Astrocyte of the spinal cord (primary cell): Measurements from ENCODE around the gene ZNG1C.
"Not testable (repeated sequence)": the region's sequence is repeated elsewhere in the genome, so short reads cannot be mapped to it uniquely, and the experiment has no call there.

Experiments used
- DNase-seq: peaks from one replicate; pipeline ENCODE4 v3.0.0; 2011; ENCODE audit warnings: low read depth, low spot score
- H3K4me3 ChIP-seq: 2 replicates; pipeline ENCODE4 v1.5.1; 2011; ENCODE audit warnings: low read depth, mild to moderate bottlenecking, low read length, moderate library complexity
- in situ Hi-C: cut with HindIII; loops from 2 replicates; pipeline ENCODE4 v1.10.0; 2017; ENCODE audit warnings: low sequenced_read_pairs

Gene ZNG1C

DNA sequence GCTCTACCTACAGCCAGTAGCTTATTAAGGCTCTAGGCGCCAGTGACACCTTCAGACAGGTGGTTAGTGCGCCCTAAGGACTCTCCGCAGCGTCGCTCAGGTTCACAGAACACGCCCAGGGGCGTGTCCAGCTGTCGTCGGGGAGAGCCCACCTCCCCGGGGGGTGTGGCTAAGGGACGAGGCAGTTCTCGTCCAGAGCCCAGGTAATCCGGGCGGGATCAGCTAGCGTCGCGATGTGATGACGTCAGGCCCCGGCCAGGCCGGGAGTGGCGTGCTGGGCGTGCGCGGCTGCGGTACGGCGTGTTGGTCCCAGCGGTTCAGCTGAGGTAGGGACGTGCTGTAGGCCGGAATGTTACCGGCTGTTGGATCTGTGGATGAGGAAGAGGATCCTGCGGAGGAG lies at the start of gene ZNG1C:
Gene ZNG1C, plus strand, starts transcription at position 301 of the 400 bp plus-strand sequence. Its CDS starts 49 bp downstream, at position 350.
- DNase-seq, in situ Hi-C loops, H3K4me3 ChIP-seq: not testable (repeated sequence)

DNA sequence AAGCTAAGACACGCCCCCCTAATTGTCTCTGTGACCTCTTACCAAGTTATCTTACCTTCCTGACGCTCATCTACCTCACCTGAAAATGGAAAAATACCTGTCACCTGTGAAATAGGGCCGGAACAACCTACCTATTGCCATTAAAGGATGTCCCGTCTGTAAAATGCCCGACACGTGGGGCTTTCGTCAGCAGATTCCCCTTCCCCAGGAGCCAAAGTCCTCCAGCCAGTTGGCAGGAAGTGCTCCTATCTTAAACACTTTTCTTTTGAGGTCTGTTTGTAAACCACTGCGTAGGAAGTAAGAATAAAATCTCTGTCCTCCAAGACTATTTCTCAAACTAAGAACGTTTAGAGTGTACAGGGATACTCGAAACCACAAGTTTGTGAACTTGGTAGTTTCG lies 654 bp downstream of the ZNG1C start:
- in situ Hi-C loops, H3K4me3 ChIP-seq, DNase-seq: not testable (repeated sequence)

DNA sequence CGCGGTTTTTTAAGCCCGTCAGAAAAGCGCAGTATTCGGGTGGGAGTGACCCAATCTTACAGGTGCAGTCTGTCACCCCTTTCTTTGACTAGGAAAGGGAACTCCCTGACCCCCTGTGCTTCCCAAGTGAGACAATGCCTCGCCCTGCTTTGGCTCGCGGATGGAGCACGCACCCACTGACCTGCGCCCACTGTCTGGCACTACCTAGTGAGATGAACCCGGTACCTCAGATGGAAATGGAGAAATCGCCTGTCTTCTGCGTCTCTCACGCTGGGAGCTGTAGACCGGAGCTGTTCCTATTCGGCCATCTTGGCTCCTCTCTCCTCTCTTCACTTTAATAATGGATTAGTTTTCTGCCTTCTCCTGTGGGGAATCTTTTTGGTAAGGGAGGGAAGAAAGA lies 39.3 kb downstream of the ZNG1C start:
- H3K4me3 ChIP-seq, DNase-seq, in situ Hi-C loops: not testable (repeated sequence)

DNA sequence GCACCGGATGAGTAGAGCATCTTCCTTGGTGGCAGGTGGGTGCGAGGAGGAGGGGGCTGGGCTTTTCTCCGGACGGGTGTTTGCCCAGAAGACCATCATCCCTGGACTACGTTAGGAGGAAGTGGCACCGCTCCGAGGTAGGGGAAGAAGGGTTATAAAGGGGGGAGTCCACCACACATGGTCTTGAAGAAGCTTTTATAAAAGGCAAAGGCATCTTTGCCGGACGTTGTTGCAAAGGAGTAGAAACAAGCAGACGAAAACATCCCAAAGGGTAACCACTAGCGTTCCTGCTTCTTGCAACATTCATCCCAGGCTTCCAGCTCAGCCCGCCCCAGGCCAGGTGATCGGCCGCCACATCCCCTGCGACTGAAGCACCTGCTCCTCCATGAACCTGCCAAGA lies 60.8 kb downstream of the ZNG1C start, which contains the start of gene FOXD4L3:
Gene FOXD4L3, plus strand, starts transcription at position 301 of the 400 bp plus-strand sequence. Its CDS starts 85 bp downstream, at position 386.
- in situ Hi-C loops, DNase-seq, H3K4me3 ChIP-seq: not testable (repeated sequence)

DNA sequence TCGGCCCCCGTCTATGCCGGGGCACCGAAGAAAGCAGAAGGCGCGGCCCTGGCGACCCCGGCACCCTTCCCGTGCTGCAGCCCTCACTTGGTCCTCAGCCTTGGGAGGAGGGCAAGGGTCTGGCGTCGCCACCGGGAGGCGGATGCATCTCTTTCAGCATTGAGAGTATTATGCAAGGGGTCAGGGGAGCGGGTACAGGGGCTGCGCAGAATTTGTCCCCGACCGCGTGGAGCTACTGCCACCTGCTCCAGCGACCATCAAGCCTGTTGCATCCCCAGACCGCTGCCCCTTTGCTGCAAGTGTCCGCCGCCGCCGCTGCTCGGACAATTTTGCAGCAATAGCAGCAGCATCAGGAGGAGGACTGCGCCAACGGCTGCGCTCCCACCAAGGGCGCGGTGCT lies 62.0 kb downstream of the ZNG1C start:
- H3K4me3 ChIP-seq, in situ Hi-C loops, DNase-seq: not testable (repeated sequence)

DNA sequence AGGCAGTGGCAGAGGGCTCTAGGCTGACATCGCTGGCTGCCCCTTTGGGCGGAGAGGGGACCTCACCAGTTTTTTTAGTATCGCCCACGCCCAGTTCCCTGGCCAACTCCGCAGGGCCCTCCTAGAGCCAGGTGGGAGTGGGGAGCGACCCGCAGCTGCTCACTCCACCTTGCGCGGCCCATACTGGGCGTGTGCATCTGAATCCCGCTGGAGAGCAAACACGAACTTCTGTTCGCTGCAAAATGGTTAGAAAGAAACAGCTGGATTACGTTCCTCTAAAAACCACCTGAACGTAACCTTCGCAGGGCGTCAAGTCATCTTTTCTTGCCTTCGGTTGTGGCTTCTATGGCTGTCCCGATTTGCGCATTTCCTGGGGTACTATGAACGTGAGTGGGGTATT lies 62.4 kb downstream of the ZNG1C start:
- H3K4me3 ChIP-seq, DNase-seq, in situ Hi-C loops: not testable (repeated sequence)

DNA sequence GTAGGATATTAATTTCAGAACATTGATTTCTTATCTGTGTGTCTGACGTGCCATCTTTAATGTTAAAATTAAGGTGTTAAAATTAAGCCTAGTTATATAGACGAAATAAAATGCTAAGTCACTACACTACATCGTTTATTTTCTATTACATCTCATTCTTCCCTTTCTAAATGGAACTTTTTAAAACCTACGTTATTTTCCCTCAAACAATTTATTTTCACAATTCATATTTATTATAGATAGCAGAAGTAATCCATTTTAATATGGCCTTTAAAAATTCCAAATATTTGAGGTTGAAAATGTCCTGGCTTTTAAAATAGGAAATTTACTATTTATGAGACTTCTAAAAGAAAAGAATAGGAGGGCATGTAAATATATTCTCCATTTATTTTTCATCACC lies 63.0 kb downstream of the ZNG1C start:
- in situ Hi-C loops, H3K4me3 ChIP-seq, DNase-seq: not testable (repeated sequence)

DNA sequence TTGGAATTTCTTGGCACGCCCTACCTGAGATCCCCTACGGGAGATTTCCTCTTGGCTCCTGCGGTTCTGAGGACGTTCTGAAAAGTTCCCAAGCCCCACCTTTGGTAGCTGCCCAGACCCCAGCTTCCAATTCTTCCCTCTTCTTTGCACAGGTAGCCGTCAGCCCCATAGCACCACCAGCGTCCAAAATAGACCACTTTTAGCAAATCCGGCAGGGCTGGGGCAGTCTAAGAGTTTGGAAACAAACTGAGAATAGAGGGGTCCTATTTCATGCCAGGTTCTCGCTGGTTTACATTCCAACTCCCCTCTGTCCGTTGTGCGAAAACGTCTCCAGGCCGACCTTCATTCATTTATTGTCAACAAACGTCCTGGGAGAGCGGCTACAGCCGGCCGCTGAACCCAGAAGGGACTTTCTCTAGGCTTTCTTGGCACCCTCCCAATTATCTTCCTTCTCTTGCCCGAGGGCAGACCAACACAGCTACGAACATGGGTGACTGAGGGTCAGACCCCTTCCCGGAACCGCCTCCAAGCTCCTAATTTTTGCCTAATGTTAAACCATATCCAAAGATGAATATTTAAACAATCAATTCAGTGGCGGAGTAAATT lies 64.0 kb downstream of the ZNG1C start:
- in situ Hi-C loops, H3K4me3 ChIP-seq, DNase-seq: not testable (repeated sequence)

DNA sequence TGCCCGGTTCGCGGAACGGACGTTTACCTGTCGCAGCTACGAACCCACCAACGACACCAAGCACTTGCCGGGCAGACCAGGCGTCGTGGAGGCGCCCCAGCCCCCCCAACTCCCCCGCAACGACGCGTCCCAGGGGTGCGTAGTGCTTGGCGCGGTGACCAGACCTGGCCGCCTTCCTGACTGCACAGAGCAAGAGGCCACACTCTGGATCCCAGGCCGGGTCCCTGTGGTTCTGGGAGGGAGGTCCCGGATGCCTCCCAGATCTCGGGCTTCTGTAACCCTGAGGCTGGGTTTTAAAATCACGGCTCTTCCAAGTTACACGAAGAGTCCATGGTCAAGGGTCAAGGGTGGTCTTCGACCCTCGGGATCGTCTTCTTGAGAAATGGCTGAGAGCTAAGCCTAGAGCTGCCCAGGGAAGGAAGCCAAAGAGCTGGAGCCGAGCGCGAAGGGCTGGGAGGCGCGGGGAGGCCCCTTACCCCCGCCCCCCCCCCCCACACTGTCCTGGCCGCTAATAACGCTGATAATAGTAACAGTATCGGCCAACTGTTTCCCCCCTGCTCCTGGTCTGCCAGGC lies 64.7 kb downstream of the ZNG1C start:
- DNase-seq, in situ Hi-C loops, H3K4me3 ChIP-seq: not testable (repeated sequence)

DNA sequence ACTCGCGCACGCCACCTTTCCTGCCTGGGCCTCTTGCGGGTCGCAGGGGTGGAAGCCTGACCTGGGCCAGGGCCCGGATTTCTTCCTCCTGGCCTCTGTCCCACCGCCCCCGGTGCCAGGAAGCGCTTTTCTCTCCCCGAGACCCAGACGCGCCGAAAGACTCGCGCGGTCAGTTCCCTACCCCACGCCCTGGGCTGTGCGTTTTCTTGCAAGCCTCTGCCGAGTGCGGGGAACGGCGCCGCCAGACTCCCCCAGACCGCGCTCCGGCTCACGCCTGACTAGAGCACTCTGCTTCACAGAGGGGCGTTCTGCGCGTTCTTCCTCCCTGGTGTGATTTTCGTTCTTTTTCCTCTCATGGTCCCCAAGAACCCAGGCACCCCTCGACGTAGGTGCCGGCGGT lies 65.3 kb downstream of the ZNG1C start:
- H3K4me3 ChIP-seq, in situ Hi-C loops: not testable (repeated sequence)

DNA sequence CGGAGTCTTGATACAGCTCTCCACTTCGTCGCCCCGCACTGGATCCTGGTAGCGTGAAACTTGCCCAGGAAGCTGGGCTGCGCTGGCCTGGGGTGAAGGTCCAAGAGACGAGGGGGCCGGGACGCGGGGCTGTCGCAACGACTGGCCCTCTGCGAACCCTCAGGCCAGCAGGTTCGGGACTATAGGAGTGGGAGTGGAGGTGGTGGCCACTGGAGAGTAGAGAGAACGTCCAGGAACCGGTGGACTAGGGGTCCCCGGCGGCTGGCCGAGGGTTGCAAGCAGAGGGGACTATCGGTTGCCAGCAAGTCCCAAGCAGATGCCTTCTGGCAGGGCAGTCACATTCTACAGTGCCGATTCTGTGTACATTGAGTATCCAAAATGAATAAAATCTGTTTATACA lies 65.9 kb downstream of the ZNG1C start:
- in situ Hi-C loops, DNase-seq, H3K4me3 ChIP-seq: not testable (repeated sequence)

More for the DNA sequence above, 65.3 kb downstream of the ZNG1C start:
- DNase-seq, result not testable (repeated sequence)

DNA sequence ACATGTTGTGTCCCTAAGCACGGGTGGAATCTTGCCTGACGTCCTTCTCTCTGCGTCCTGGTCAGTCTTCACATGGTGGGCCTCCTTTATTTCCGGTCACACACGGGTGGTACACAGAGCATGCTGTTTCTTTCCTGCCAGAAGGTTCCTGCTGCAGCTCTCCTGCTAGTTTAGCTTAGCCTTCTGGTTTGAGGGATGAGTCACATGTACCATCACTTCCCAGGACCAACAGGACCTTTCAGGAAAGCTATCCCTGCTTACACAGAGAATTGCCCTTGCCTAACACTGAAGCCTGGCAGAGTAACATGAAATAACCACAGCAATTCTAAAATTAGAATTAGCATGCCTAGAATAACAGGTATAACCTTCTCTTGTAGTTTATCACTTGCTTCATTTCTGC lies 69.4 kb downstream of the ZNG1C start:
- DNase-seq, in situ Hi-C loops, H3K4me3 ChIP-seq: not testable (repeated sequence)

DNA sequence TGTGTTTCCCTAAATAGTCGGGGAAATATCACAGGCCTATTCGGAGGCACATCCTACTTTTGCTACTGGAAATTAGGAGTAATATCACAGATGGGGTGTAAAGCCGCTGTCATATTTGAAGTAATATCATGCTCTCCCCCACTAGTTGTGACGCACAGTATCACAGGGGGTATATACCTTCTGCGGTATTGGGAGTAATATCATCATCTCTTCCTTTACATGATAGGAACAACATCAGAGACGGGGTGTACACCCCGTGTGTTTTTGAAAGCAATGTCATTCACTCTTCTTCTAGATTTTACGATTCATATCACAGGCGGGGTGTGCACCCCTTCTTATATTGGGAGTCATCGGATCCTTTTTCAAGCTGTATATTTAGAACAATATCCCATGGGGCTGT lies 76.4 kb downstream of the ZNG1C start:
- H3K4me3 ChIP-seq, DNase-seq, in situ Hi-C loops: not testable (repeated sequence)

DNA sequence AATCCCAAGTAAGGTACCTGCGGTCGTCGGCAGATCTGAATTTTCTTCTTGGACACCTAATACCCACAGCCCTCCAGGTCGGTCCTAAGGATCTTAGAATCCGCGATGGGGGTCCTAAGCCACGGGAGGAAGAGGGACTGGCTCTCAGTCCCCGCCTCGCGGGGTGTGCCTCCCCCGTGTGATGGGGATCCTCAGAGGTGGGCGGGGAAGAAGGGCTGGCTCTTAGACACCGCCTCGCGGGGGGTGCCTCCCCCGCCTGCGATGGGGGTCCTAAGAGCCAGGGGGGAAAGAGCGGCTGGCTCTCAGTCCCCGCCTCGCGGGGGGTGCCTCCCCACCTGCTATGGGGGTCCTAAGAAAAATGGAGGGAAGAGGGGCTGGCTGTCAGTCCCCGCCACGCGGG lies 82.0 kb downstream of the ZNG1C start:
- H3K4me3 ChIP-seq, DNase-seq, in situ Hi-C loops: not testable (repeated sequence)

DNA sequence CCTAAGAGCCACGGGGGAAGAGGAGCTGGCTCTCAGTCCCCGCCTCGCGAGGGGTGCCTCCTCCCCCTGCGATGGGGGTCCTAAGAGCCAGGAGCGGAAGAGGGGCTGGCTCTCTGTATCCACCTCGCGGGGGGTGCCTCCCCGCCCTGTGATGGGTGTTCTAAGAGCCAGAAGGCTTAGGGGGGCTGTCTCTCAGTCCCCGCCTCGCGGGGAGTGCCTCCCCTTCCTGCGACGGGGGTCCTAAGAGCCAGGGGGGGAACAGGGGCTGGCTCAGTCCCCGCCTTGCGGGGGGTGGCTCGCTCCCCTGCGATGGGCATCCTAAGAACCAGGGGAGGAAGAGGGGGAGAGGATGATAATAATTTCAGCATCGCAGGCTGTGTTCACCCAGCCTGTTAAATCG lies 82.7 kb downstream of the ZNG1C start:
- DNase-seq, in situ Hi-C loops, H3K4me3 ChIP-seq: not testable (repeated sequence)

DNA sequence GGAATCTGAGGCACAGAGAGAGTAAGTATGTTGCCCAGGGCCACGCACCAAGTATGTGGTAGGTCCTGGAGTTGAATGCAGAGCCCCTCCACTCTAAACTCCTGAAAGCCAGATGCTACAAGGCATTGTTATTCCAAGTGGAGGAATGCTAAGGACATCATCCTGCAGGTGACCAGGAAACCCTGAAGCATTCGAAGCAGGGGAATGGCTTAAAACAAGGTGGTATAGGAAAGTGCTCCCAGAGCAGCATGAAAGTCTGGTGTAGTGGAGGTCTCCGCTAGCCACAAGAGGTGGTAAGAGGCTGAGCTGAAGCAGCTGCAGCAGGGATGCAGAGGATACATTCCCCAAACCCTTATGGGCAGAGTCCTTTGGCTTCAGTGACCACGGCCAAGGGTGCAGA lies 87.3 kb downstream of the ZNG1C start:
- in situ Hi-C loops, DNase-seq, H3K4me3 ChIP-seq: not testable (repeated sequence)

DNA sequence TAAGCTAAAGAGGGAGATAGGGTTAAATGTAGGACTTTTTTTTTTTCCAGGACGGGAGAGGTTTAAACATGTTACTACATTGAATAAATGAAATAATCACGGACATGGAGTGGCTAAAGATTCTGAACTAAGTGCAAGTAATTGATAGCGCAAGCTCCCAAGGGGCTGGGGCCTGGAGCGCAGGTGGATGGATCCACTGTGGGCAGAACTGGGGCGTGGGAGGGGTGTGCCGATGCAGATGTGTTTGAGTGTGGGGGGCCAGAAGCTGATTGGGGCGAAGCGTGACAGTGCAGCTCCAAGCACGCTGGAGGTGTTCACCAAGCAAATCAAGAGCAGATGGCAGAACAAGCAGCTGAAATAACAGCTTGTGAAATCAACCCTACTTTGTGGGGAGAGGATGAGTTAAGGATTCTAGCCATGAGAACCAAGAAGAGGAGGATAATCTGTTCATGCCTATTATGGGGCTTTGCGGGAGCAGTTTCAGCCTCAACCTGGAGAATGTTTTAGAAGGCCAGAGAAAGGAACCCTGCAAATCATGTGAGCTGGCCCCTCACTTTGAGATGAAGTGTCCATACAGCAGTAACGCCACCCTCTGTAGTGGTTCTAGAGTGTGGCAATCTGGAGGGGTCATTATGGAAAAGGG lies 88.9 kb downstream of the ZNG1C start:
- H3K4me3 ChIP-seq, DNase-seq, in situ Hi-C loops: not testable (repeated sequence)

DNA sequence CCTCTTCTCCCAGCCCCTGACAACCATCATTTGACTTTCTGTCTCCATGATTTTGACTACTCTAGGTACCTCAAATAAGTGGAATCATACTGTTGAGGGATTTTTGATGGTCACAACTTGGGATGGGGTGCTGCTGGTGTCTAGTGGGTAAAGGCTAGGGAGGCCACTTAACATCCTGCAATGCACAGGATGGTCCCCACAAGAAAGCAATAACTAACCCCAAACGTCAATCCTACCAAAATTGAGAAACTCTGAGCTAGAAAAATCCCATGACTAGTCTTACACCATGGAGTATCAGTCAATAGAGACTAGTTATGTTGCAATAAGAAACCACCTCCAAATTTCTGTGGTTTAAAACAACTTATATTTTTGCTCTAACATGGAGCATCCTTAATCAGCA lies 90.3 kb downstream of the ZNG1C start:
- H3K4me3 ChIP-seq, in situ Hi-C loops, DNase-seq: not testable (repeated sequence)
